ENCODE data around the gene TP53I11. TPM values are rescaled to one million over a fixed set of nuclear protein-coding genes. Genes with fewer than 3 reads are reported as not detected.

The TP53I11 gene
- total RNA-seq, 2 donors from 2014 or later: 21.8 to 91.0 TPM

- WGBS, 2 donors: 58 to 69% methylated on average over 11 to 12 of the region's 12 CpGs
- Histone ChIP-seq H3K27me3 (no peaks in the 10 kb centered on the region), H3K9me3 (no peaks in the 10 kb centered on the region), H3K4me3 (no peak overlapping the region), H3K4me1 (peaks cover 6% of the 10 kb centered on the region), H3K36me3 (replicated peaks in 1 of 2; ENCODE audit: insufficient read depth in 1 of 2, low read depth in 2 of 2) (no peaks in the 10 kb centered on the region), H3K27ac (no peak overlapping the region)
- ATAC-seq (no peak), DNase-seq (no peak)
- TF ChIP-seq POLR2A (IDR thresholded peaks at IDR 0.05) (no peak), CTCF (IDR thresholded peaks at IDR 0.05) (no peak)
- intact Hi-C loops (cut with DNase I): loop anchor here (5.0 kb wide), 2 partner anchors 180 to 290 kb away; no protein-coding TSS in a partner anchor
Measured at GRCh38 chr11:44912270-44912987, 38.3 kb downstream of the TP53I11 start.

GRCh38 chr11:44911029-44911814, 39.5 kb downstream of the TP53I11 start:
- Histone ChIP-seq H3K4me1 (peaks cover 6% of the 10 kb centered on the region), H3K27me3 (no peaks in the 10 kb centered on the region), H3K9me3 (no peaks in the 10 kb centered on the region), H3K27ac (no peak overlapping the region), H3K4me3 (no peak overlapping the region), H3K36me3 (replicated peaks in 1 of 2; ENCODE audit: insufficient read depth in 1 of 2, low read depth in 2 of 2) (no peaks in the 10 kb centered on the region)
- 18 to 28% methylated on average over 16 to 24 of the region's 24 CpGs for WGBS, 2 donors
- ATAC-seq: peak; percentile 86
- DNase-seq: peak; percentile 88 to 91 (median 88)
- TF ChIP-seq POLR2A (IDR thresholded peaks at IDR 0.05) (no peak), CTCF (IDR thresholded peaks at IDR 0.05) (peak; percentile 69 to 84 (median 78))
- intact Hi-C loops (cut with DNase I): loop anchor here (5.0 kb wide), 2 partner anchors 179 to 289 kb away; no protein-coding TSS in a partner anchor

- H3K9me3 ChIP-seq: no peaks in the 10 kb centered on the region
- intact Hi-C loops (cut with DNase I): loop anchor here (5.0 kb wide), 2 partner anchors 178 to 288 kb away; no protein-coding TSS in a partner anchor
- no peak for DNase-seq
- TF ChIP-seq POLR2A (IDR thresholded peaks at IDR 0.05) (no peak), CTCF (IDR thresholded peaks at IDR 0.05) (no peak)
- peaks cover 6% of the 10 kb centered on the region for H3K4me1 ChIP-seq
- WGBS, 2 donors: 62 to 69% methylated on average over 7 to 9 of the region's 9 CpGs
- ATAC-seq: no peak
- H3K36me3 ChIP-seq (replicated peaks in 1 of 2; ENCODE audit: insufficient read depth in 1 of 2, low read depth in 2 of 2): no peaks in the 10 kb centered on the region
- no peak overlapping the region for H3K27ac ChIP-seq
- H3K27me3 ChIP-seq: no peaks in the 10 kb centered on the region
- no peak overlapping the region for H3K4me3 ChIP-seq
Measured at GRCh38 chr11:44910591-44910990, 40.1 kb downstream of the TP53I11 start.

GRCh38 chr11:44909557-44909956, 41.1 kb downstream of the TP53I11 start:
- TF ChIP-seq CTCF (IDR thresholded peaks at IDR 0.05) (no peak), POLR2A (IDR thresholded peaks at IDR 0.05) (no peak)
- Histone ChIP-seq H3K9me3 (no peaks in the 10 kb centered on the region), H3K36me3 (replicated peaks in 1 of 2; ENCODE audit: insufficient read depth in 1 of 2, low read depth in 2 of 2) (no peaks in the 10 kb centered on the region), H3K4me1 (peaks cover 6% of the 10 kb centered on the region), H3K27me3 (no peaks in the 10 kb centered on the region), H3K27ac (no peak overlapping the region), H3K4me3 (no peak overlapping the region)
- ATAC-seq (no peak), DNase-seq (no peak)
- intact Hi-C loops (cut with DNase I): loop anchor here (5.0 kb wide), 1 partner anchor 352 kb away; no protein-coding TSS in a partner anchor
- 74 to 90% methylated on average over 13 of the region's 14 CpGs for WGBS, 2 donors

All from body of pancreas (tissue), 4 donors.